ENCODE results near the gene SLC25A52. TPM values are rescaled to one million over a fixed set of nuclear protein-coding genes. Genes with fewer than 3 reads are reported as not detected.
"Not testable (repeated sequence)": the region's sequence is repeated elsewhere in the genome, so short reads cannot be mapped to it uniquely, and the experiment has no call there.

SLC25A52 gene
- total and polyA plus RNA-seq, 9 of the 15 experiments (the other 6 are each of a cell fraction or from before 2014, with no cell fraction given): not detected

DNA sequence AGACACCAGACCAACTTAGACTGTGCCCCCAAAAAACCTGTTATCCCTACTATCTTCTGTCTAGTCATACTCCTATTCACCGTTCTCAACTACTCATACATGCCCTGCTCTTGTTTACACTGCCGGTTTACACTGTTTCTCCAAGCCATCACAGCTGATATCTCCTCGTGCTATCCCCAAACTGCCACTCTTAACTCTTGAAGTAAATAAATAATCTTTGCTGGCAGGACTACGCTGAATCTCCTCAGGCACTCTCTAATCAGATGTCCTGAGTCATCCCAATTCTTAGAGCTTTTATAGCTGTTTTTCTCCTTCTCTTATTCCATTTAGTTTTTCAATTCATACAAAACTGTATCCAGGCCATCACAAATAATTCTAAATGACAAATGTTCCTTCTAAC is 48.4 kb upstream of the SLC25A52 start (continued):
- peak; percentile 49; the same call in 1 of the 2 replicates for TF ChIP-seq C11orf30 (IDR thresholded peaks at IDR 0.05; ENCODE audit: low read depth)
- peak in 1 of 2 experiments; percentile 47; a peak in 2 of 4 replicates for TF ChIP-seq FOXA3 (CRISPR knock-in tag; conservative IDR thresholded peaks at IDR 0.05 in 1 of 2, IDR thresholded peaks at IDR 0.05 in 1 of 2)
- TF ChIP-seq HDAC1 (IDR thresholded peaks at IDR 0.05): 0 out of 4 replicates have a peak, but pooled peaks of 1 of the 2 experiments have one; percentile 19
- TF ChIP-seq, protein P1, sequence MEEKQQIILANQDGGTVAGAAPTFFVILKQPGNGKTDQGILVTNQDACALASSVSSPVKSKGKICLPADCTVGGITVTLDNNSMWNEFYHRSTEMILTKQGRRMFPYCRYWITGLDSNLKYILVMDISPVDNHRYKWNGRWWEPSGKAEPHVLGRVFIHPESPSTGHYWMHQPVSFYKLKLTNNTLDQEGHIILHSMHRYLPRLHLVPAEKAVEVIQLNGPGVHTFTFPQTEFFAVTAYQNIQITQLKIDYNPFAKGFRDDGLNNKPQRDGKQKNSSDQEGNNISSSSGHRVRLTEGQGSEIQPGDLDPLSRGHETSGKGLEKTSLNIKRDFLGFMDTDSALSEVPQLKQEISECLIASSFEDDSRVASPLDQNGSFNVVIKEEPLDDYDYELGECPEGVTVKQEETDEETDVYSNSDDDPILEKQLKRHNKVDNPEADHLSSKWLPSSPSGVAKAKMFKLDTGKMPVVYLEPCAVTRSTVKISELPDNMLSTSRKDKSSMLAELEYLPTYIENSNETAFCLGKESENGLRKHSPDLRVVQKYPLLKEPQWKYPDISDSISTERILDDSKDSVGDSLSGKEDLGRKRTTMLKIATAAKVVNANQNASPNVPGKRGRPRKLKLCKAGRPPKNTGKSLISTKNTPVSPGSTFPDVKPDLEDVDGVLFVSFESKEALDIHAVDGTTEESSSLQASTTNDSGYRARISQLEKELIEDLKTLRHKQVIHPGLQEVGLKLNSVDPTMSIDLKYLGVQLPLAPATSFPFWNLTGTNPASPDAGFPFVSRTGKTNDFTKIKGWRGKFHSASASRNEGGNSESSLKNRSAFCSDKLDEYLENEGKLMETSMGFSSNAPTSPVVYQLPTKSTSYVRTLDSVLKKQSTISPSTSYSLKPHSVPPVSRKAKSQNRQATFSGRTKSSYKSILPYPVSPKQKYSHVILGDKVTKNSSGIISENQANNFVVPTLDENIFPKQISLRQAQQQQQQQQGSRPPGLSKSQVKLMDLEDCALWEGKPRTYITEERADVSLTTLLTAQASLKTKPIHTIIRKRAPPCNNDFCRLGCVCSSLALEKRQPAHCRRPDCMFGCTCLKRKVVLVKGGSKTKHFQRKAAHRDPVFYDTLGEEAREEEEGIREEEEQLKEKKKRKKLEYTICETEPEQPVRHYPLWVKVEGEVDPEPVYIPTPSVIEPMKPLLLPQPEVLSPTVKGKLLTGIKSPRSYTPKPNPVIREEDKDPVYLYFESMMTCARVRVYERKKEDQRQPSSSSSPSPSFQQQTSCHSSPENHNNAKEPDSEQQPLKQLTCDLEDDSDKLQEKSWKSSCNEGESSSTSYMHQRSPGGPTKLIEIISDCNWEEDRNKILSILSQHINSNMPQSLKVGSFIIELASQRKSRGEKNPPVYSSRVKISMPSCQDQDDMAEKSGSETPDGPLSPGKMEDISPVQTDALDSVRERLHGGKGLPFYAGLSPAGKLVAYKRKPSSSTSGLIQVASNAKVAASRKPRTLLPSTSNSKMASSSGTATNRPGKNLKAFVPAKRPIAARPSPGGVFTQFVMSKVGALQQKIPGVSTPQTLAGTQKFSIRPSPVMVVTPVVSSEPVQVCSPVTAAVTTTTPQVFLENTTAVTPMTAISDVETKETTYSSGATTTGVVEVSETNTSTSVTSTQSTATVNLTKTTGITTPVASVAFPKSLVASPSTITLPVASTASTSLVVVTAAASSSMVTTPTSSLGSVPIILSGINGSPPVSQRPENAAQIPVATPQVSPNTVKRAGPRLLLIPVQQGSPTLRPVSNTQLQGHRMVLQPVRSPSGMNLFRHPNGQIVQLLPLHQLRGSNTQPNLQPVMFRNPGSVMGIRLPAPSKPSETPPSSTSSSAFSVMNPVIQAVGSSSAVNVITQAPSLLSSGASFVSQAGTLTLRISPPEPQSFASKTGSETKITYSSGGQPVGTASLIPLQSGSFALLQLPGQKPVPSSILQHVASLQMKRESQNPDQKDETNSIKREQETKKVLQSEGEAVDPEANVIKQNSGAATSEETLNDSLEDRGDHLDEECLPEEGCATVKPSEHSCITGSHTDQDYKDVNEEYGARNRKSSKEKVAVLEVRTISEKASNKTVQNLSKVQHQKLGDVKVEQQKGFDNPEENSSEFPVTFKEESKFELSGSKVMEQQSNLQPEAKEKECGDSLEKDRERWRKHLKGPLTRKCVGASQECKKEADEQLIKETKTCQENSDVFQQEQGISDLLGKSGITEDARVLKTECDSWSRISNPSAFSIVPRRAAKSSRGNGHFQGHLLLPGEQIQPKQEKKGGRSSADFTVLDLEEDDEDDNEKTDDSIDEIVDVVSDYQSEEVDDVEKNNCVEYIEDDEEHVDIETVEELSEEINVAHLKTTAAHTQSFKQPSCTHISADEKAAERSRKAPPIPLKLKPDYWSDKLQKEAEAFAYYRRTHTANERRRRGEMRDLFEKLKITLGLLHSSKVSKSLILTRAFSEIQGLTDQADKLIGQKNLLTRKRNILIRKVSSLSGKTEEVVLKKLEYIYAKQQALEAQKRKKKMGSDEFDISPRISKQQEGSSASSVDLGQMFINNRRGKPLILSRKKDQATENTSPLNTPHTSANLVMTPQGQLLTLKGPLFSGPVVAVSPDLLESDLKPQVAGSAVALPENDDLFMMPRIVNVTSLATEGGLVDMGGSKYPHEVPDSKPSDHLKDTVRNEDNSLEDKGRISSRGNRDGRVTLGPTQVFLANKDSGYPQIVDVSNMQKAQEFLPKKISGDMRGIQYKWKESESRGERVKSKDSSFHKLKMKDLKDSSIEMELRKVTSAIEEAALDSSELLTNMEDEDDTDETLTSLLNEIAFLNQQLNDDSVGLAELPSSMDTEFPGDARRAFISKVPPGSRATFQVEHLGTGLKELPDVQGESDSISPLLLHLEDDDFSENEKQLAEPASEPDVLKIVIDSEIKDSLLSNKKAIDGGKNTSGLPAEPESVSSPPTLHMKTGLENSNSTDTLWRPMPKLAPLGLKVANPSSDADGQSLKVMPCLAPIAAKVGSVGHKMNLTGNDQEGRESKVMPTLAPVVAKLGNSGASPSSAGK (IDR thresholded peaks at IDR 0.05): peak; percentile 24; the same call in 1 of the 2 replicates
- peak; percentile 50 for TF ChIP-seq ARID1B (IDR thresholded peaks at IDR 0.05)
- TF ChIP-seq CTBP1 (IDR thresholded peaks at IDR 0.05; ENCODE audit: borderline replicate concordance): peak; percentile 29; the same call in 1 of the 2 replicates
- TF ChIP-seq, protein P2, sequence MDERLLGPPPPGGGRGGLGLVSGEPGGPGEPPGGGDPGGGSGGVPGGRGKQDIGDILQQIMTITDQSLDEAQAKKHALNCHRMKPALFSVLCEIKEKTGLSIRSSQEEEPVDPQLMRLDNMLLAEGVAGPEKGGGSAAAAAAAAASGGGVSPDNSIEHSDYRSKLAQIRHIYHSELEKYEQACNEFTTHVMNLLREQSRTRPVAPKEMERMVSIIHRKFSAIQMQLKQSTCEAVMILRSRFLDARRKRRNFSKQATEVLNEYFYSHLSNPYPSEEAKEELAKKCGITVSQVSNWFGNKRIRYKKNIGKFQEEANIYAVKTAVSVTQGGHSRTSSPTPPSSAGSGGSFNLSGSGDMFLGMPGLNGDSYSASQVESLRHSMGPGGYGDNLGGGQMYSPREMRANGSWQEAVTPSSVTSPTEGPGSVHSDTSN (CRISPR knock-in tag; IDR thresholded peaks at IDR 0.05; ENCODE audit: low read depth): not testable (repeated sequence)
- TF ChIP-seq, protein P2 (tag; conservative IDR thresholded peaks at IDR 0.05; ENCODE audit: low read depth): peak; percentile 88
- peak; percentile 81 for TF ChIP-seq L3MBTL2 (IDR thresholded peaks at IDR 0.05)

Data from K562 (cell line).